ENCODE data around the gene BLCAP.

Gene BLCAP

GRCh38 chr20:37518059-37518458 is 9.6 kb downstream of the BLCAP start:
- DNase-seq (ENCODE audit: low spot score): no peak
- TF ChIP-seq, protein P1, sequence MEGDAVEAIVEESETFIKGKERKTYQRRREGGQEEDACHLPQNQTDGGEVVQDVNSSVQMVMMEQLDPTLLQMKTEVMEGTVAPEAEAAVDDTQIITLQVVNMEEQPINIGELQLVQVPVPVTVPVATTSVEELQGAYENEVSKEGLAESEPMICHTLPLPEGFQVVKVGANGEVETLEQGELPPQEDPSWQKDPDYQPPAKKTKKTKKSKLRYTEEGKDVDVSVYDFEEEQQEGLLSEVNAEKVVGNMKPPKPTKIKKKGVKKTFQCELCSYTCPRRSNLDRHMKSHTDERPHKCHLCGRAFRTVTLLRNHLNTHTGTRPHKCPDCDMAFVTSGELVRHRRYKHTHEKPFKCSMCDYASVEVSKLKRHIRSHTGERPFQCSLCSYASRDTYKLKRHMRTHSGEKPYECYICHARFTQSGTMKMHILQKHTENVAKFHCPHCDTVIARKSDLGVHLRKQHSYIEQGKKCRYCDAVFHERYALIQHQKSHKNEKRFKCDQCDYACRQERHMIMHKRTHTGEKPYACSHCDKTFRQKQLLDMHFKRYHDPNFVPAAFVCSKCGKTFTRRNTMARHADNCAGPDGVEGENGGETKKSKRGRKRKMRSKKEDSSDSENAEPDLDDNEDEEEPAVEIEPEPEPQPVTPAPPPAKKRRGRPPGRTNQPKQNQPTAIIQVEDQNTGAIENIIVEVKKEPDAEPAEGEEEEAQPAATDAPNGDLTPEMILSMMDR (IDR thresholded peaks at IDR 0.05; ENCODE audit: extremely low read depth, insufficient read depth, missing control alignments): no peak
- in situ Hi-C loops (cut with MboI; ENCODE audit: low pct_unique_long_range_greater_than_20kb, low sequenced_read_pairs, unreplicated experiment): no loop called here

GRCh38 chr20:37516811-37517750 is 10.6 kb downstream of the BLCAP start:
- in situ Hi-C loops (cut with MboI; ENCODE audit: low pct_unique_long_range_greater_than_20kb, low sequenced_read_pairs, unreplicated experiment): no loop called here
- TF ChIP-seq, protein P1 (IDR thresholded peaks at IDR 0.05; ENCODE audit: extremely low read depth, insufficient read depth, missing control alignments): no peak
- no peak for DNase-seq (ENCODE audit: low spot score)

DNA sequence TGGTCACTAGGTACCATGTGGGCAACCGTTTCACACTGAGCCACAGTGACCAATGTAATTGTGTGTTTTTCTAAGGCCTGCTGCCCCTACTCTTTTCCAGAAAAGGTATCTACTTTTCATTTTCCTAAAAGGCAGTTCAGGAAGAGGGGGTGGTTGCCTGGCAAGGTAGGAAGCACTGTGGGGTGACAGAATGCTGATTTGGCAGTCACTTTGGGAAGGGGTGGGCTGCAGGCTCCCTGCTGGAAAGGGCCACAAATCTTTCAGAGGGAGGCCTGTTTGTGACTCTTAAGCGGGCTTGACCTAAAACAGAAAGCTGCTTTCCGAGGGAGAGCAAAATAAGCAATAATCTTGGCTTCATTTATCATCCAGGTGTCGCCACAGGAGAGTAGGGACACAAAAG is 11.8 kb downstream of the BLCAP start:
- TF ChIP-seq, protein P1 (IDR thresholded peaks at IDR 0.05; ENCODE audit: extremely low read depth, insufficient read depth, missing control alignments): no peak
- in situ Hi-C loops (cut with MboI; ENCODE audit: low pct_unique_long_range_greater_than_20kb, low sequenced_read_pairs, unreplicated experiment): no loop called here
- no peak for DNase-seq (ENCODE audit: low spot score)

GRCh38 chr20:37513779-37514359 is 13.8 kb downstream of the BLCAP start:
- in situ Hi-C loops (cut with MboI; ENCODE audit: low pct_unique_long_range_greater_than_20kb, low sequenced_read_pairs, unreplicated experiment): no loop called here
- TF ChIP-seq, protein P1 (IDR thresholded peaks at IDR 0.05; ENCODE audit: extremely low read depth, insufficient read depth, missing control alignments): no peak
- DNase-seq (ENCODE audit: low spot score): no peak

DNA sequence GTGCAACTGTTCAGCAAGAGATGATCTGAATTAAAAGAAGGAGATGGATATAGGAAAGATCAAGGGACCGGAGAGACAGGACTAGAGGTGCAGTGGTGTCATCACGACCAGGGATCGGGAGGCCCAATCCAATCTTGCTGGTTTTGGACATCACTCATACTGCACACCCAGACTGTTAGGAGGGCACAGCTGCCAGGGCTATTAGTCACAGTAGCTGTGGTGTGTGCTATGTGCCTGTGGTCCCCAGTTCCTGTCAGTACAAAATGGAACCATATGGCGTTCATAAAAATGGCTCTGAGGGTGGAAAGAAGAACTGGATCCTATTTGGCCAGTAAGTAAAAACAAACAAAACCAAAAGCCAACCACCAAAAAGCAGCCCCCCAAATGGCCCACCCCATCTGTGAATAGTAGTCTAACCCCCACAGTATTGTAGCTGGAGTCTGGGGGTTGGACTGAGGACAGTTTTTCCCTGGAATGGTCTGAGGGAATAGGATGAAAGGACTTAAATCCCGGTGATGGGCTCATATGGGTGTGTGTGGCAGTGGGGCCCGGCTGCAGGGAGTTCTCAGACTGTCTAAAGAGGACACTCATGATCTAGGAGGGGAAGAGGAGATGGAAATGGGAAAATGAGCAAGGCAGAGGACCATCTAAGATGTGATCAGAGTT is 15.9 kb downstream of the BLCAP start:
- in situ Hi-C loops (cut with MboI; ENCODE audit: low pct_unique_long_range_greater_than_20kb, low sequenced_read_pairs, unreplicated experiment): no loop called here
- no peak for DNase-seq (ENCODE audit: low spot score)
- TF ChIP-seq, protein P1 (IDR thresholded peaks at IDR 0.05; ENCODE audit: extremely low read depth, insufficient read depth, missing control alignments): no peak

GRCh38 chr20:37510226-37510625 is 17.4 kb downstream of the BLCAP start:
- DNase-seq (ENCODE audit: low spot score): no peak
- in situ Hi-C loops (cut with MboI; ENCODE audit: low pct_unique_long_range_greater_than_20kb, low sequenced_read_pairs, unreplicated experiment): no loop called here
- TF ChIP-seq, protein P1 (IDR thresholded peaks at IDR 0.05; ENCODE audit: extremely low read depth, insufficient read depth, missing control alignments): no peak
